Measurements from ENCODE around the gene USP7. TPM values are rescaled to one million over a fixed set of nuclear protein-coding genes. Genes with fewer than 3 reads are reported as not detected.

USP7 gene
- total RNA-seq, 1 experiment from 2014 or later = 125 TPM

- Histone ChIP-seq H3K4me3 (ENCODE audit: low read depth in 2 of 2, low read length in 2 of 2) (no peak overlapping the region; a peak in 1 of 4 replicates), H3K36me3 (ENCODE audit: control insufficient read depth, insufficient read depth, low read length) (peaks cover 3% of the 10 kb centered on the region; the same call in 1 of the 2 replicates), H3K27ac (ENCODE audit: low read length) (peak overlapping the region; percentile 96), H3K9me3 (ENCODE audit: control insufficient read depth, insufficient read depth, low read depth, low read length) (no peaks in the 10 kb centered on the region), H3K27me3 (ENCODE audit: control insufficient read depth, insufficient read depth, low read length) (no peaks in the 10 kb centered on the region), H3K4me1 (ENCODE audit: control insufficient read depth, insufficient read depth, low read length) (peaks cover 65% of the 10 kb centered on the region)
- DNase-seq (ENCODE audit: low read depth, low spot score) = no peak
- TF ChIP-seq TCF7L2 (IDR thresholded peaks at IDR 0.05; ENCODE audit: low read depth, low read length) (no peak), CTCF (IDR thresholded peaks at IDR 0.05) (no peak), POLR2AphosphoS5 (IDR thresholded peaks at IDR 0.05; ENCODE audit: low read depth, low read length) (no peak; the same call in 1 of the 2 replicates), SIN3A (IDR thresholded peaks at IDR 0.05; ENCODE audit: borderline replicate concordance, insufficient read depth, low read depth, low read length) (no peak)
- TF ChIP-seq, protein P1, sequence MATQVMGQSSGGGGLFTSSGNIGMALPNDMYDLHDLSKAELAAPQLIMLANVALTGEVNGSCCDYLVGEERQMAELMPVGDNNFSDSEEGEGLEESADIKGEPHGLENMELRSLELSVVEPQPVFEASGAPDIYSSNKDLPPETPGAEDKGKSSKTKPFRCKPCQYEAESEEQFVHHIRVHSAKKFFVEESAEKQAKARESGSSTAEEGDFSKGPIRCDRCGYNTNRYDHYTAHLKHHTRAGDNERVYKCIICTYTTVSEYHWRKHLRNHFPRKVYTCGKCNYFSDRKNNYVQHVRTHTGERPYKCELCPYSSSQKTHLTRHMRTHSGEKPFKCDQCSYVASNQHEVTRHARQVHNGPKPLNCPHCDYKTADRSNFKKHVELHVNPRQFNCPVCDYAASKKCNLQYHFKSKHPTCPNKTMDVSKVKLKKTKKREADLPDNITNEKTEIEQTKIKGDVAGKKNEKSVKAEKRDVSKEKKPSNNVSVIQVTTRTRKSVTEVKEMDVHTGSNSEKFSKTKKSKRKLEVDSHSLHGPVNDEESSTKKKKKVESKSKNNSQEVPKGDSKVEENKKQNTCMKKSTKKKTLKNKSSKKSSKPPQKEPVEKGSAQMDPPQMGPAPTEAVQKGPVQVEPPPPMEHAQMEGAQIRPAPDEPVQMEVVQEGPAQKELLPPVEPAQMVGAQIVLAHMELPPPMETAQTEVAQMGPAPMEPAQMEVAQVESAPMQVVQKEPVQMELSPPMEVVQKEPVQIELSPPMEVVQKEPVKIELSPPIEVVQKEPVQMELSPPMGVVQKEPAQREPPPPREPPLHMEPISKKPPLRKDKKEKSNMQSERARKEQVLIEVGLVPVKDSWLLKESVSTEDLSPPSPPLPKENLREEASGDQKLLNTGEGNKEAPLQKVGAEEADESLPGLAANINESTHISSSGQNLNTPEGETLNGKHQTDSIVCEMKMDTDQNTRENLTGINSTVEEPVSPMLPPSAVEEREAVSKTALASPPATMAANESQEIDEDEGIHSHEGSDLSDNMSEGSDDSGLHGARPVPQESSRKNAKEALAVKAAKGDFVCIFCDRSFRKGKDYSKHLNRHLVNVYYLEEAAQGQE (IDR thresholded peaks at IDR 0.05; ENCODE audit: insufficient read depth in 1 of 2, low read depth in 2 of 2, low read length in 1 of 2) = no peak
- BruUV-seq (replicated peaks) = no TSS peak
- in situ Hi-C loops (cut with HindIII; ENCODE audit: low pct_unique_long_range_greater_than_20kb, low sequenced_read_pairs) (no loop called here), intact Hi-C loops (cut with micrococcal nuclease; ENCODE audit: unreplicated experiment) (loop anchor here (10.0 kb wide), 2 partner anchors 270 to 290 kb away; no protein-coding TSS in a partner anchor)
- no peak for ATAC-seq
- ChIA-PET POLR2A (no interaction called here), CTCF (interaction anchor here (0.7 to 1.0 kb wide), 2 partner anchors 9 kb away, joined by 4 to 5 read pairs; no protein-coding TSS in a partner anchor)
Measured at GRCh38 chr16:8864480-8865110, 99.1 kb downstream of the USP7 start.

DNA sequence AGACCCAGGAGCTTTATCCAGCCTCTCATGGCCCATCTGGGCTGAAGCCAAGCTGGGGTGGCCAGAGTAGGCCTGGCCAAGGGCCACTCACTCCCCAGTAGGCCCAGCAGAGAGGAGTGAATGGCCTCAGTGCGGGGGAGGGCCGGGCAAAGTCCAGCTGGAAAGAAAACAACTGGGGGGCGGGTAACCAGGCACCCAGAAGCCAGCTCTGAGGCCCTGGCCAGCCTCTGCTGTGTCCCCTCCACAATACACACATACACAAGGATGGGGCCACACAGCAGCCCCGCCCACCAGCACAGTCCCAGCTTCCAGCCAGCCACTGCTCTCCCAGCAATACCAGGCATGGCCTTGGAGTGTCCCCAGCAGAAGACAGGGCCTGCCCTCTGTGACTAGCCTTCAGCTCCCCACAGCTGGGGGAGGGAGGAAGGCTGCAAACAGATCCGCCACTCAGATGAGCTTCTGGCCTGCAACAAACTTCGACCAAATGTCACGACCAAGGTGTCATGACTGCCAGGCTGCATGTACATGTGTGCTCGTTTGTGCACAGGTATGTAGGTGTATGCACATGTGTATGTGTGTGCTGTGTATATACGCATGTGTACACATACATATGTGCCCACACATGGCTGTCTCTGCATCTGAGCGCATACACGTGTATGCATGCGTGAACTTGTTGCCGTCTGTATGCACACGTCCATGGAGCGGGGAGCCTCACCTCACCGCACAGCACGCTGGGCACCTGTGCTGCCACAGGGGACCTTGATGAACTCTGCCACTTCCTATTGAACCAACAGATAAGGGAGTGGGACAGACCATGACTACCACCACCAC lies 99.9 kb downstream of the USP7 start:
- Histone ChIP-seq H3K27me3 (ENCODE audit: control insufficient read depth, insufficient read depth, low read length) (no peaks in the 10 kb centered on the region), H3K4me3 (ENCODE audit: low read depth in 2 of 2, low read length in 2 of 2) (peak overlapping the region in 1 of 2 experiments; percentile 9; a peak in 1 of 4 replicates), H3K9me3 (ENCODE audit: control insufficient read depth, insufficient read depth, low read depth, low read length) (no peaks in the 10 kb centered on the region), H3K27ac (ENCODE audit: low read length) (peak overlapping the region; percentile 96), H3K4me1 (ENCODE audit: control insufficient read depth, insufficient read depth, low read length) (peaks cover 63% of the 10 kb centered on the region), H3K36me3 (ENCODE audit: control insufficient read depth, insufficient read depth, low read length) (peaks cover 3% of the 10 kb centered on the region; the same call in 1 of the 2 replicates)
- peak; percentile 70 for ATAC-seq
- intact Hi-C loops (cut with micrococcal nuclease; ENCODE audit: unreplicated experiment) (loop anchor here (10.0 kb wide), 2 partner anchors 271 to 289 kb away; no protein-coding TSS in a partner anchor), in situ Hi-C loops (cut with HindIII; ENCODE audit: low pct_unique_long_range_greater_than_20kb, low sequenced_read_pairs) (no loop called here)
- BruUV-seq (replicated peaks) = no TSS peak
- DNase-seq (ENCODE audit: low read depth, low spot score) = no peak
- CTCF ChIA-PET = interaction anchor here (0.7 to 1.0 kb wide), 3 partner anchors 8 to 271 kb away, joined by 4 to 13 read pairs (median 5); no protein-coding TSS in a partner anchor
- TF ChIP-seq POLR2AphosphoS5 (IDR thresholded peaks at IDR 0.05; ENCODE audit: low read depth, low read length) = peak; percentile 28; the same call in 1 of the 2 replicates
- no peak for TF ChIP-seq TCF7L2 (IDR thresholded peaks at IDR 0.05; ENCODE audit: low read depth, low read length)
- 0 out of 2 replicates have a peak, but pooled peaks have one; percentile 40 for TF ChIP-seq SIN3A (IDR thresholded peaks at IDR 0.05; ENCODE audit: borderline replicate concordance, insufficient read depth, low read depth, low read length)
- TF ChIP-seq CTCF (IDR thresholded peaks at IDR 0.05) = no peak
- TF ChIP-seq, protein P1 (IDR thresholded peaks at IDR 0.05; ENCODE audit: insufficient read depth in 1 of 2, low read depth in 2 of 2, low read length in 1 of 2) = 0 out of 4 replicates have a peak, but pooled peaks of 1 of the 2 experiments have one; percentile 28
- POLR2A ChIA-PET = interaction anchor here (0.7 kb wide), 1 partner anchor 12 kb away, joined by 14 read pairs; no protein-coding TSS in a partner anchor

All from Panc1 (cell line).